ENCODE measurements around the gene ANKRD52. TPM values are rescaled to one million over a fixed set of nuclear protein-coding genes. Genes with fewer than 3 reads are reported as not detected.
"Not testable (repeated sequence)": the region's sequence is repeated elsewhere in the genome, so short reads cannot be mapped to it uniquely, and the experiment has no call there.

The ANKRD52 gene
- polyA plus RNA-seq, 1 donor = 35.9 TPM

- DNase-seq = no peak
Measured at GRCh38 chr12:56278905-56279304, 20.7 kb upstream of the ANKRD52 start.

GRCh38 chr12:56274299-56274698, 16.1 kb upstream of the ANKRD52 start:
- no peak for DNase-seq

GRCh38 chr12:56272468-56272867, 14.3 kb upstream of the ANKRD52 start:
- not testable (repeated sequence) for DNase-seq

GRCh38 chr12:56271031-56271430, 12.8 kb upstream of the ANKRD52 start:
- no peak for DNase-seq

- DNase-seq = no peak
Measured at GRCh38 chr12:56267443-56268071, 9.4 kb upstream of the ANKRD52 start.

- DNase-seq = peak; percentile 90
Measured at GRCh38 chr12:56266693-56267442, 8.7 kb upstream of the ANKRD52 start, which contains the start of gene COQ10A. COQ10A (plus strand) TSS chr12:56266942; CDS start chr12:56267119, 177 bp downstream.

GRCh38 chr12:56266068-56266692, 8.0 kb upstream of the ANKRD52 start:
- DNase-seq = not testable (repeated sequence)

- DNase-seq = not testable (repeated sequence)
Measured at GRCh38 chr12:56262955-56263354, 4.8 kb upstream of the ANKRD52 start.

- DNase-seq = no peak
Measured at GRCh38 chr12:56261503-56262232, 3.5 kb upstream of the ANKRD52 start.

GRCh38 chr12:56260921-56261320, 2.7 kb upstream of the ANKRD52 start:
- DNase-seq = no peak

- no peak for DNase-seq
Measured at GRCh38 chr12:56260380-56260779, 2.2 kb upstream of the ANKRD52 start.

- no peak for DNase-seq
Measured at GRCh38 chr12:56258820-56259183, 618 bp upstream of the ANKRD52 start.

GRCh38 chr12:56257491-56258067, 605 bp downstream of the ANKRD52 start:
- DNase-seq = peak; percentile 37

GRCh38 chr12:56257071-56257470, 1.1 kb downstream of the ANKRD52 start:
- no peak for DNase-seq

GRCh38 chr12:56256326-56256960, 1.7 kb downstream of the ANKRD52 start:
- DNase-seq = no peak

GRCh38 chr12:56255671-56256070, 2.5 kb downstream of the ANKRD52 start:
- no peak for DNase-seq

GRCh38 chr12:56253091-56253490, 5.1 kb downstream of the ANKRD52 start:
- no peak for DNase-seq

GRCh38 chr12:56252649-56253048, 5.5 kb downstream of the ANKRD52 start:
- no peak for DNase-seq

- no peak for DNase-seq
Measured at GRCh38 chr12:56248711-56249110, 9.5 kb downstream of the ANKRD52 start.

GRCh38 chr12:56247923-56248322, 10.3 kb downstream of the ANKRD52 start:
- no peak for DNase-seq

GRCh38 chr12:56244494-56244893, 13.7 kb downstream of the ANKRD52 start:
- no peak for DNase-seq

GRCh38 chr12:56243731-56244181, 14.4 kb downstream of the ANKRD52 start:
- no peak for DNase-seq
